HEK293 (cell line): ENCODE results near the gene CARD11.

Experiments used
- CTCF ChIA-PET: fragments of 350-600 bp; formaldehyde crosslinking; extraction: SDS; loops from one replicate; lab custom pipeline; 2021; ENCODE audit warnings: antibody characterized with exemption; lab: Yijun Ruan, JAX
- POLR2A ChIA-PET: fragments of 300-600 bp; formaldehyde crosslinking; extraction: SDS; loops from one replicate; lab custom pipeline; 2020; ENCODE audit warnings: antibody characterized with exemption, inconsistent platforms; lab: Yijun Ruan, JAX
- H3K27ac ChIP-seq: fragments of 200-500 bp; sonication (Bioruptor generic); 2 replicates; pipeline ENCODE4 v1.5.1; 2014; ENCODE audit warnings: low read depth, low read length, control low read depth, inconsistent platforms; ENCODE audit errors: extremely low read depth
- H3K36me3 ChIP-seq, 2 experiments: fragments of 200-500 bp in 1 of 2; sonication (Bioruptor generic) in 1 of 2; 1 replicate in 1 of 2; 2 replicates in 1 of 2; pipeline ENCODE4 v1.5.1; 2014 to 2017; ENCODE audit warnings: inconsistent platforms in 2 of 2, low read length in 2 of 2; ENCODE audit not compliant: control insufficient read depth in 2 of 2, insufficient read depth in 1 of 2
- H3K4me1 ChIP-seq: fragments of 200-500 bp; sonication (Bioruptor generic); 2 replicates; pipeline ENCODE4 v1.5.1; 2014; ENCODE audit warnings: mild to moderate bottlenecking, low read length, inconsistent platforms; ENCODE audit not compliant: control insufficient read depth, insufficient read depth
- H3K4me3 ChIP-seq: 2 replicates; pipeline ENCODE4 v1.5.1; 2011; ENCODE audit warnings: low read depth, mild to moderate bottlenecking, control low read depth, low read length, moderate library complexity
- H3K9me3 ChIP-seq: fragments of 200-500 bp; sonication (Bioruptor generic); 2 replicates; pipeline ENCODE4 v1.5.1; 2014; ENCODE audit warnings: low read depth, low read length, inconsistent platforms; ENCODE audit not compliant: control insufficient read depth, insufficient read depth
- AEBP2 ChIP-seq: fragments of 450-650 bp; formaldehyde crosslinking; IDR thresholded peaks from 2 replicates; pipeline ENCODE4 v1.5.1; 2016; ENCODE audit warnings: missing biosample characterization, missing genetic modification characterization, borderline replicate concordance
- BCL11A ChIP-seq: fragments of 450-650 bp; formaldehyde crosslinking; IDR thresholded peaks from 2 replicates; pipeline ENCODE4 v1.5.1; 2016; ENCODE audit warnings: low read depth, missing biosample characterization, missing genetic modification characterization
- BCL11B ChIP-seq: fragments of 450-650 bp; formaldehyde crosslinking; IDR thresholded peaks from 2 replicates; pipeline ENCODE4 v1.5.1; 2016; ENCODE audit warnings: low read depth, missing biosample characterization, missing genetic modification characterization
- HOXA7 ChIP-seq: sonication (generic); formaldehyde crosslinking; IDR thresholded peaks from 2 replicates; pipeline ENCODE4 v1.8.1; 2022; ENCODE audit warnings: missing genetic modification reagents, borderline replicate concordance
- MEIS1 ChIP-seq: sonication (generic); formaldehyde crosslinking; IDR thresholded peaks from 2 replicates; pipeline ENCODE4 v1.8.1; 2022; ENCODE audit warnings: missing genetic modification reagents, mild to moderate bottlenecking, borderline replicate concordance
- OVOL3 ChIP-seq: fragments of 450-650 bp; formaldehyde crosslinking; IDR thresholded peaks from 2 replicates; pipeline ENCODE4 v1.5.1; 2016; ENCODE audit warnings: missing biosample characterization, missing genetic modification characterization
- PRDM6 ChIP-seq: fragments of 450-650 bp; formaldehyde crosslinking; IDR thresholded peaks from 2 replicates; pipeline ENCODE4 v1.5.1; 2017; ENCODE audit warnings: missing biosample characterization, missing genetic modification characterization
- SALL2 ChIP-seq: fragments of 450-650 bp; formaldehyde crosslinking; IDR thresholded peaks from 2 replicates; pipeline ENCODE4 v1.5.0; 2017; ENCODE audit warnings: missing biosample characterization, mild to moderate bottlenecking, missing genetic modification characterization, borderline replicate concordance
- TCF7L2 ChIP-seq: IDR thresholded peaks from 2 replicates; pipeline ENCODE4 v1.6.1; 2011; ENCODE audit warnings: low read depth, mild to moderate bottlenecking, inconsistent platforms, low read length, moderate library complexity, borderline replicate concordance
- WT1 ChIP-seq: fragments of 450-650 bp; formaldehyde crosslinking; IDR thresholded peaks from 2 replicates; pipeline ENCODE4 v1.5.1; 2016; ENCODE audit warnings: missing biosample characterization, missing genetic modification characterization
- ZBTB1 ChIP-seq: fragments of 450-650 bp; formaldehyde crosslinking; IDR thresholded peaks from 2 replicates; pipeline ENCODE4 v1.5.1; 2016; ENCODE audit warnings: missing biosample characterization, missing genetic modification characterization
- ZBTB21 ChIP-seq: fragments of 450-650 bp; formaldehyde crosslinking; IDR thresholded peaks from 2 replicates; pipeline ENCODE4 v1.5.1; 2017; ENCODE audit warnings: missing biosample characterization, missing genetic modification characterization
- ZNF112 ChIP-seq: fragments of 450-650 bp; formaldehyde crosslinking; IDR thresholded peaks from 2 replicates; pipeline ENCODE4 v1.5.0; 2017; ENCODE audit warnings: missing biosample characterization, missing genetic modification characterization
- ZNF138 ChIP-seq: fragments of 450-650 bp; formaldehyde crosslinking; IDR thresholded peaks from 2 replicates; pipeline ENCODE4 v1.5.1; 2016; ENCODE audit warnings: missing biosample characterization, missing genetic modification characterization, borderline replicate concordance
- ZNF155 ChIP-seq: fragments of 450-650 bp; formaldehyde crosslinking; IDR thresholded peaks from 2 replicates; pipeline ENCODE4 v1.5.1; 2016; ENCODE audit warnings: missing biosample characterization, missing genetic modification characterization
- ZNF174 ChIP-seq: fragments of 450-650 bp; formaldehyde crosslinking; IDR thresholded peaks from 2 replicates; pipeline ENCODE4 v1.5.0; 2017; ENCODE audit warnings: missing biosample characterization, mild to moderate bottlenecking, missing genetic modification characterization
- ZNF19 ChIP-seq: fragments of 450-650 bp; formaldehyde crosslinking; IDR thresholded peaks from 2 replicates; pipeline ENCODE4; 2016; ENCODE audit warnings: missing biosample characterization, missing genetic modification characterization, low read depth
- ZNF223 ChIP-seq: fragments of 450-650 bp; formaldehyde crosslinking; IDR thresholded peaks from 2 replicates; pipeline ENCODE4 v1.5.1; 2016; ENCODE audit warnings: missing biosample characterization, missing genetic modification characterization
- ZNF280C ChIP-seq: fragments of 450-650 bp; formaldehyde crosslinking; IDR thresholded peaks from 2 replicates; pipeline ENCODE4 v1.5.1; 2016; ENCODE audit warnings: missing biosample characterization, missing genetic modification characterization
- ZNF354C ChIP-seq: fragments of 450-650 bp; formaldehyde crosslinking; IDR thresholded peaks from 2 replicates; pipeline ENCODE4 v1.5.1; 2016; ENCODE audit warnings: missing biosample characterization, missing genetic modification characterization, low read depth, borderline replicate concordance
- ZNF423 ChIP-seq: fragments of 450-650 bp; formaldehyde crosslinking; IDR thresholded peaks from 2 replicates; pipeline ENCODE4 v1.5.1; 2016; ENCODE audit warnings: missing biosample characterization, missing genetic modification characterization
- ZNF433 ChIP-seq: fragments of 450-650 bp; formaldehyde crosslinking; IDR thresholded peaks from 2 replicates; pipeline ENCODE4 v1.5.1; 2016; ENCODE audit warnings: missing biosample characterization, missing genetic modification characterization, low read depth
- ZNF473 ChIP-seq: fragments of 450-650 bp; formaldehyde crosslinking; IDR thresholded peaks from 2 replicates; pipeline ENCODE4 v1.5.1; 2017; ENCODE audit warnings: missing biosample characterization, missing genetic modification characterization
- ZNF513 ChIP-seq: fragments of 450-650 bp; IDR thresholded peaks from 2 replicates; pipeline ENCODE4 v1.5.1; 2018; ENCODE audit warnings: missing biosample characterization, missing genetic modification characterization
- ZNF521 ChIP-seq: fragments of 450-650 bp; formaldehyde crosslinking; IDR thresholded peaks from 2 replicates; pipeline ENCODE4 v1.5.1; 2017; ENCODE audit warnings: missing biosample characterization, mild to moderate bottlenecking, missing genetic modification characterization
- ZNF600 ChIP-seq: fragments of 450-650 bp; formaldehyde crosslinking; IDR thresholded peaks from 2 replicates; pipeline ENCODE4 v1.5.1; 2016; ENCODE audit warnings: missing biosample characterization, missing genetic modification characterization
- ZNF610 ChIP-seq: fragments of 450-650 bp; formaldehyde crosslinking; IDR thresholded peaks from 2 replicates; pipeline ENCODE4 v1.5.1; 2016; ENCODE audit warnings: missing biosample characterization, missing genetic modification characterization, borderline replicate concordance
- ZNF654 ChIP-seq: fragments of 450-650 bp; formaldehyde crosslinking; IDR thresholded peaks from 2 replicates; pipeline ENCODE4 v1.5.1; 2016; ENCODE audit warnings: low read depth, missing biosample characterization, missing genetic modification characterization
- ZNF707 ChIP-seq: fragments of 450-650 bp; formaldehyde crosslinking; IDR thresholded peaks from 2 replicates; pipeline ENCODE4 v1.5.1; 2016; ENCODE audit warnings: missing biosample characterization, missing genetic modification characterization
- ZNF776 ChIP-seq: fragments of 450-650 bp; formaldehyde crosslinking; IDR thresholded peaks from 2 replicates; pipeline ENCODE4 v1.5.0; 2017; ENCODE audit warnings: missing biosample characterization, missing genetic modification characterization, borderline replicate concordance
- ZXDB ChIP-seq: fragments of 450-650 bp; formaldehyde crosslinking; IDR thresholded peaks from 2 replicates; pipeline ENCODE4 v1.5.1; 2016; ENCODE audit warnings: missing biosample characterization, missing genetic modification characterization

Gene CARD11

GRCh38 chr7:2928613-2929311 is 114.9 kb downstream of the CARD11 start:
- H3K36me3 ChIP-seq: no peaks in the 10 kb centered on the region
- H3K9me3 ChIP-seq: no peaks in the 10 kb centered on the region
- POLR2A ChIA-PET: no interaction called here
- CTCF ChIA-PET: no interaction called here
- no peak for TF ChIP-seq MEIS1 (CRISPR knock-in tag)
- TF ChIP-seq WT1 (tag by site-specific recombination): no peak
- TF ChIP-seq ZNF433 (tag by site-specific recombination): no peak
- no peak for TF ChIP-seq ZNF354C (tag by site-specific recombination)
- TF ChIP-seq PRDM6 (tag by site-specific recombination): no peak
- TF ChIP-seq ZNF654 (tag by site-specific recombination): no peak
- no peak for TF ChIP-seq BCL11A (tag by site-specific recombination)
- no peak for TF ChIP-seq ZNF19
- TF ChIP-seq ZNF423 (tag by site-specific recombination): no peak
- TF ChIP-seq ZNF776 (tag by site-specific recombination): no peak
- TF ChIP-seq ZNF138 (tag by site-specific recombination): no peak
- TF ChIP-seq AEBP2 (tag by site-specific recombination): no peak
- no peak for TF ChIP-seq ZNF155 (tag by site-specific recombination)
- TF ChIP-seq ZNF223 (tag by site-specific recombination): no peak
- TF ChIP-seq ZBTB1: no peak
- no peak for TF ChIP-seq BCL11B
- no peak for TF ChIP-seq TCF7L2
- H3K4me3 ChIP-seq: no peak overlapping the region
- no peak overlapping the region for H3K27ac ChIP-seq
- H3K4me1 ChIP-seq: no peaks in the 10 kb centered on the region

GRCh38 chr7:2928256-2928612 is 115.4 kb downstream of the CARD11 start:
- Histone ChIP-seq H3K4me3 (no peak overlapping the region), H3K9me3 (no peaks in the 10 kb centered on the region), H3K27ac (no peak overlapping the region), H3K4me1 (no peaks in the 10 kb centered on the region), H3K36me3 (no peaks in the 10 kb centered on the region)
- POLR2A ChIA-PET: no interaction called here
- CTCF ChIA-PET: interaction anchor here (1.7 kb wide), 1 partner anchor 41 kb away, joined by 3 read pairs; no protein-coding TSS in a partner anchor
- no peak for TF ChIP-seq ZNF112
- no peak for TF ChIP-seq ZNF600 (tag by site-specific recombination)
- no peak for TF ChIP-seq ZNF707 (tag by site-specific recombination)
- TF ChIP-seq ZNF610 (tag by site-specific recombination): no peak
- TF ChIP-seq ZNF280C (tag by site-specific recombination): no peak
- no peak for TF ChIP-seq ZNF473
- no peak for TF ChIP-seq ZXDB (tag by site-specific recombination)
- TF ChIP-seq ZBTB21: no peak
- no peak for TF ChIP-seq ZNF174
- TF ChIP-seq ZNF354C (tag by site-specific recombination): no peak
- TF ChIP-seq OVOL3 (tag by site-specific recombination): no peak
- TF ChIP-seq SALL2: no peak
- no peak for TF ChIP-seq ZNF513
- no peak for TF ChIP-seq HOXA7 (CRISPR knock-in tag)
- no peak for TF ChIP-seq ZNF521 (tag by site-specific recombination)
